HG03103 (cell line): ENCODE measurements around the gene MN1.

Experiments used
- ATAC-seq: cut with Tn5 transposase; IDR thresholded peaks from one replicate; pipeline ENCODE4 v1.9.1; 2021; ENCODE audit warnings: low read depth; ENCODE audit not compliant: unreplicated experiment

Gene MN1

DNA sequence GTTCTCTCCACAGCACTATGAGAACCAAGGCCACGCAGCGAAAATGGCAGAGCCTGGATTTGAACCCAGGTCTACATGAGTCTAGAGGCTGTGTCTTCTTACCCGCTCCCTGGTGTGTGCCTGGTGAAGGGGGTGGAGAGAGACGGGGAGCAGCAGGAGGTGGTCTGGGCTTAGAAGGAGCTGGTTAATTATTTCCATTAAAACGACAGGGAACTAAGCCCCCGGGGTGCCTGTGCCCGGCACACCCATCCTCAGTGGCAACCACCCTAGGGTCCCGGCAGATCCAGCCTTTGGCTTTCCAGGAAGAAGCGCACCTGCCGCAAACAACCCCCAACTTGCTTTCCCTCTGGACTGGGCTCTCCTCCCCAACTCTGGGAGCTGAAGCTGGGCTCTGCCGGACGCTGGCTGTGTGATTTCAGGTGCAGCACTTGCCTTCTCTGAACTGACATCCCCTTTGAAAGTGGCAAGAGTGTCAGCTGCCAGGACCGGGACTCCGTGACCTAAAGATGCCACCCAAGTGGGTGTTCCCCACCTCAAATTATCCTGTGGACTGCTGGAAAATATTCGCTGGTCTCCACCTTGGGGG is 35.8 kb downstream of the MN1 start:
- ATAC-seq: no peak

DNA sequence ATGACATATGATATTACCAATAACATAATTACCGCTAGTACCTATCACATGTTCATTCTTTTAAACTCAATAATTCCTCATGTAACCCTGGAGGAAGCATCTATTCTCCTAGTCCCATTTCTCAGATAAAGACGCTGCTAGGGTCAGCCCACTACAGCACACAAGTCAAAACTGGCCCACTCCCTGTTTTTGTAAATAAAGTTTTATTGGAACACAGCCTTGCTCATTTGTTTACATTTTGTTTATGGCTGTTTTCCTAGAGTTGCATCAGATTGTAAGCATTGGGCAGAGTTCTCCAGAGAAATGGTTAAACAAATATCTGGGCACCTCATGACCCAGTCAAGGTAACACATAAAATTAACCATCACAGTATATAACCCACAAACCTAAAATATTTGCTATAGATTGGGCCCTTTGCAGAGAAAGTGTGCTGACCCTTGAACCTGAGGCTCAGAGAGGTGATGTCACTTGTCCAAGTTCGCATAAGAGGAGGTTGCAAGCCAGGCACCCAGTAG is 36.8 kb downstream of the MN1 start:
- no peak for ATAC-seq

DNA sequence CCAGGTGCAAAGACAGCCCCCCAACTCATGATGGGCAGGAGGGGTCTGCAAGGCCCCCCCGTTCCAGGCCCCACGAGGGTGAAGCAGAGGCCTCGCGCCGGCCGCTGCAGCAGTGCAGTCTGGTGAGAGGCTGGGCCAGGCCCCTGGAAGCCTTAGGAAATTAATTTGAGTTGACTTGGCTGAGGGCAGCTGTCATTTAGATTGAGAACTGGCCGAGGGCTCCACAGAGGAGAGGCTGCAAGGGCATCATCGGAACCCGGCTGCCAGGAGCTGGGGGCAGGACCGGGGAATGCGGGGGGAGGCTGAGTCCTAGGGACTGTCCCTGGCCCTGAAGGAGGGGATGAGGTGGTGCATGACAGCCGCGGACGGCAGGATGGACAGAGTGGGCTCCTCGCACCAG is 39.9 kb downstream of the MN1 start:
- no peak for ATAC-seq

DNA sequence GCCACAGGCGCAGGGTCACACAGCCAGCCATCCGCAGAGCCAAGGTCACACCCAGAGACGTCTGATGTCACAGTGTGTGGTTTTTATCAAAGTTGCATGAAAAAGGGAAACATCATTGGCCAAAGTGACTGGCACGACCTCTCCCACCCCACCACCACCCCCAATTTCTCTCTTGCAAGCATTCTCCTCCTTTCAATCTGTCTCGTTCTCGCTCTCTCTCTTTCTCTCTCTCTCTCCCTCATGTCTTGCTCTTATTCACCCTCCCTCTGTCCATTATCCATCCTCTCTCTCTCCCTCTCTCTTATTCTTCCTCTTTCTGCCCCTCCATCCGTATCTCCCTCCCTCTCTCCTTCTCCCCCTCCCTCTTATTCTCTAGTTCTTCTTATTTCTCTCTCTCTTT is 40.6 kb downstream of the MN1 start:
- no peak for ATAC-seq

DNA sequence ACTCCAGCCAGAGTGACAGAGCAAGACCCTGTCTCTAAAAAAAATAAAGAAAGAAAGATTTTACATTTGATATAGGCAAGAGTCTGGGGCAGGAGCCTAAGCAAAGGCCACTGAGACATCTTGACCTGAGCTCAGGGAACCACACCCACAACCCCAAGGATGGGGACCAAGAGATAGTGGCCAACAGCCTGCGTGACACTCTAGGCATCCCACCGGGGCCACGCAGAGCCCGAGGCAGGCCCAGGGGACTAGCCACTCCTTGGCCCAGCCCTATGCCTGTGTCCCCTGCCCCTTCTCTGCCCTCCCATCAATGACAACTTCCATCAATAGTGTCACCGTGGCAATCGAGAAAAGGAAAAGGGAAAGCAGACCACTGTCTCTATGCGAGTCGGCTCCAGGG is 41.1 kb downstream of the MN1 start:
- no peak for ATAC-seq

DNA sequence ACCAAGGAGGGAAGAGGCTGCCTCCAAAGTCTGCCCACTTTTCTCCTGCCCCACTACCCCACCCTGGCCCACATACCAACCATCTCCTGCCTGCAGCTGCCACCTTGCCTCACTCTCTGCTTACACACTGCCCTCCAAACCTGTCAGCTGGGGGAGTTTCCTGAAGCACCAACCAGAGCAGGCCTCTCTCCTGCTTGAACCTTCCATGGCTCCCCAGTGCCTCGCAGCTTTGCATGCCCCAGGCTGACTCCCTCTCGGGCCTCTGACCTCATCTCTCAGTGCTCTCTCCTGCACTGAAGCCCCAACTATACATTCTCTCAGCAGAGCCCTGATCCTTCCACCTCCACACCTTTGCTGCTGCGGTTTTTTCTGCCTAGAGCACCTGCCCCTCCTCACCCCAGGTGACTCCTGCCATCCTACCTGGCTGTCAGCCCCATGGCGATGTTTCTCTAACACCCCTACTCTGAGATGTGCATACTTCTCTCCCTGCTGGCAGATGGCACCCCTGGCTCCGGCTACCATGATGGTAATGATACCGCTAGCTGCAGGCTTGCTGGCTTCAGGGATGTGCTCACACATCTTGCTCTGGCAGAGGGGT is 43.5 kb downstream of the MN1 start:
- ATAC-seq: no peak

DNA sequence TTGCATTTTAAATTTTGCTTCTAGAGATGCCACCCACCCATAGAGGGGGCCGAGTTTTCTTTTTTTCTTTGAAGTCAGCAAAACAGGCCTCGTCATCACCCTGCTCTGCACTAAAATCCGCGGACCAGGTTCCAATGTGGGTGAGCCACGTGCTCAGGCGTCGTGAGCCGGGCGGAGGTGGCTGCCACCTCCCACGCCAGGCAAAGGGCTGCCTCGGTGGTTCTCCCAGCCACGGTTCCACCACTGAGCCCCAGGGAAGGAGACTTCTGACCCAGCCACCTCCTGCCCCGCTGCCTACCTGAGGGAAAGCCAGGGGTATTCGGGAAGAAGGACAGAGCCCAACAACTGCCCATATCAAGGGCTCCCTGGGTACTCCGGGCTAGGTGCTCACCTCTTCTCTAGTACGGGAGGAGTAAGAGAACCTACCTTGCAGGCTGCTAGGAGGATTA is 45.3 kb downstream of the MN1 start:
- no peak for ATAC-seq

DNA sequence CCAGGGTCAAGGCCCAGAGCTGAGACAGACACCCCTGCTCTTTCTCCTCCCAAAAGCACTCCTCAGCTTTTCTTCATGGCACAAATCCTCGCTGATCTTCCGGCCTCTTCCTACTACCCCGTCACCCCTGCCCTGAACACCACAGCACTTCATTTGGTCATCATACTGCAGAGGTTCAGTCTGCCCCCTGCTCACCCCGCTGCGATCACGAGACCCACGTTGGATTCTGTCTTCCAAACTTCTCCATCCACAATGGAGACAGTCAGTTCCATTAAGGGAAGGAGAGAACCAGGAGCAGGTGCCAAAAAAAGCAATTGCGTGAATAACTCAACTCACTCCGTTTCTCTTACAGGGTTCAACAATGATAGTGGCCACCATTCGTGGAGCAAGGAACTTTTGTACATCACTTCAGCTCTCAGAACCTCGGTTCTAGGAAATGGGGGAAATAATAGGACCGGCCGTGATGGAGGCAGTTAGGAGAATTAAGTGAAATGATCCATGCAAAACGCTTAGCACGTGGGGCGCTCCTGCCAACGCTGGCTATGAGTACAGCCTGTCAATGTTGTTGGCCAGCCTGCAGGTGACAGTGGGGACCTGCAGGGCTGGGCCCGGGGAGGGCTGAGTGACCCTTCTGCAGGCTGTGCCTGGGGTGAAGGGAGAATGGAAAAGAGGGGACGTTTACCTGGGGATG is 45.9 kb downstream of the MN1 start:
- no peak for ATAC-seq

DNA sequence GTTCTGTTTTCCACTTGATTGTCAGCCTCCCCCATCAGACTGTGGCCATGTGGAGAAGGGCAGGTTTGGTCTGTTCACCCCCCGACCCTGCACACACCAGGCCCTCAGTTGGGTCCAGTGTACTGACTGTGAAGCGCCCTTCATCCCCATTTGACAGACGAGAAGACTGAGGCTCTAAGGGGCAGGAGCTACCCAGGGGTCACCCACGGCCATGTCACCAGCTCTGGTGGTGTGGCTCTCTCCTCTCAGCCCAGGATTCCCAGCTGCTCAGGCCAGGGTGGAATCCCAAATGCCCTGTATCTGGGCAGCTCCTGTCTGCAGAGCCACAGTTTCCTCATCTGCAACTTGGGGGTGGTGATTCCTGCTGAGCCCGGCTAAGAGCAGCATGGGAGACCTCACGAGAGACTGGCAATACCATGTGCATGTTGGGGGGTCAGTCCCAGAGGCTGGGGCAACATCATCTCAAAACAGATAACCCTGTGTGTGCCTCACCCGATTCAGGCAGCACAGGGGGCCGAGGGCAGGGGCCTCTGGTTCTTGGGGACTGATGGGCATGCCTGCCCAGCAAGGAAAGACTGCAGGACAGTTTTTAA is 46.6 kb downstream of the MN1 start:
- no peak for ATAC-seq

DNA sequence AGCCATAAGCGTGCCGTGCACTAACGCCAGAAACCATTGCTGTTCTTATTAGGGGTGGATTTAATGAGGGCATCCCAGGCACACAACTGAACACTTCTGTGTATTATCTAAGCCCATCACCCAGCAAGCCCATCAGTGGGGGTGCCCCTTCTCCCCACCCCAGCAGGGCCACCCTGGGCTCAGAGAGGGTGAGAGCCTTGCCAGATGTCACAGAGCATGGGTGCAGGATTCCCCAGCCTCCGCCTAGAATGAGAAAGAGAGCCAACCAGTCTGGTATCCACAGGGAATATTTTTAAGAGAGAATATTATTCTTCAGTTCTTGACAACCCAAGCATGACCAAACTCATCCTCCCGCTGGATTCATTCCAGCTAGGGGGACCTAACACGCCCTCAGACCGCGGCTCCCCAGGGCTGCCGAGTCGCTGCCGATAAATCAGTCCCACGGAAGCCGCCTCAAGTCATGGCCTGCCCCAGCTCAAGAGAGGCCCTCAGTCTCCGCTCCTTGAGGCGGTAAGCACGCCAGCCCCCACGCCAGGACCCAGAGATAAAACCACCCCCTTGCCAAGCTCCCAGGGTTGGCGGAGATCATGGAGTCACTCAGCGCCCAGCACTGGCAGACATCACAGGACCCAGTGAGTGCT is 47.2 kb downstream of the MN1 start:
- no peak for ATAC-seq

DNA sequence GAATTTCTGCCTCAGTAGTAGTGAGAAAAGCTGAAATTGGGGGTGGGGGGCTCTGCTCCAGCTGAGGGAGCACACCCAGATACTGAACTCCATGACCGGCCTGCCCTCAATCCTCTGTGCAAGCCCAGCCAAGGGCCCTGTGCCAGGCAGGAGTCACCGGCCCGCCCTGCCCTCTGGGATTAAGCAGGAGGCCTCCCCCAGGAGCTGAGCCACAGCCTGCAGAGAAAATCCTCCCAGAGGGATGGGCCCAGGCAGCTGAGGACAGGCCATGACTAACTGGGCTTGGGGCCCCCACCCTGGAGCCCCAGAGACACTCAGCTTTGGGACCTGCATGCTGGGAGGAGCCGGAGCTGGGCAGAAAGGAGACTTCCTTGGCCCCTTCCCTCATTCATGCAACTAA is 48.8 kb downstream of the MN1 start:
- ATAC-seq: no peak

DNA sequence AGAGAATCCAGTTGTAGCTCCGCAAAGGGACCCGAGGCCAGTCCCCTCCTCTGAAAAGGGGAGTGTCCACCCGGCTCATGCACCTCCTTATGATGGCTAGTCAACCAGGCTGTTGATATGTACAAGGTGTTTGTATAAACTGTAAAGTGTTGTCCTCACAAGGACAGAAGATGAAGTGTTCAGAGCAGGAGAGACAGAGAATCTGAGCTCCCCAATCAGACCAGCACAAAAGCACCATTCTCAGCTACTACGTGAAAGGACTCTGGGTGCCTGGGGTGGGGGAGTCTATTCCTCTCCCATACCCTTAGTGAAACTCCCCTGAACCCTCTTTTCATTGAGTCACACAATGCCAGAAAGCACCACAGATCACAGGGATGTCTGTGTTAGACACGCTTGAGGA is 49.4 kb downstream of the MN1 start:
- no peak for ATAC-seq

DNA sequence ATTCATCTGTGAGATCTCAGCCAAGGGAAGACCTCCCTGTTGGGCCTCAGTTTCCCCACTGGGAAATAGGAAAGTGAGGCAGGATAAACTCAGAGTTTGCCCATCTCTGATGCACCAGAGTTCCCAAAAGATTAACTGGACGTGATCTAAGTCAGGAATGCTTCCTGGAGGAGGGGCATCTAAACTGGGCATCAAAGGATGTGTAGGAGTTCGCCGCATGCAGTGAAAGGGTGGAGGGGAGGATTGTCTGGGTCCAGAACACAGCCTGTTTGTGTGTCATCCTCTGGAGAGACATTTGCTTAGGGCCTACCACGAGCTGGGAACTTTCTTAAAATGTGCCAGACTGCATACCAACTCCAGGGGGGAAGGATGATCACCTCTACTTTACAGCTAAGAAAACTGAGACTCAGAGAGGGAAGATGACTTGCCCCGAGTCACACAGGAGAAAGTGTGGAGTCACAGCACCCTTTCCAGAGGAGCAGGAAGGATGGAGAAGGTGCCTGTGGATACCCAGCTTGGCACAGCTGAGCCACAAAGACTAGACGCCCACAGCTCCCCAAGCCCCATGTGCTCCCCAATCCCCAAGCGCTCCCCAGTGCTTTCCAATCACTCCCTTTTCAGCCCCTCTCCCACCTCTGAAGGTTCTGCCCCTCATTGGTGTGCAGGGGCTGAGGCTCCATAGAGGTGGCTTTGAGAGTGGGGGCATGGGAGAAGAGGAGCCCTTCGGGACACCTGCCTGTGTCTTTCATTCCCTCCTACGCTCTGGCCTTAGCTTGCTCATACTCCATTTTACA is 50.1 kb downstream of the MN1 start:
- ATAC-seq: no peak

DNA sequence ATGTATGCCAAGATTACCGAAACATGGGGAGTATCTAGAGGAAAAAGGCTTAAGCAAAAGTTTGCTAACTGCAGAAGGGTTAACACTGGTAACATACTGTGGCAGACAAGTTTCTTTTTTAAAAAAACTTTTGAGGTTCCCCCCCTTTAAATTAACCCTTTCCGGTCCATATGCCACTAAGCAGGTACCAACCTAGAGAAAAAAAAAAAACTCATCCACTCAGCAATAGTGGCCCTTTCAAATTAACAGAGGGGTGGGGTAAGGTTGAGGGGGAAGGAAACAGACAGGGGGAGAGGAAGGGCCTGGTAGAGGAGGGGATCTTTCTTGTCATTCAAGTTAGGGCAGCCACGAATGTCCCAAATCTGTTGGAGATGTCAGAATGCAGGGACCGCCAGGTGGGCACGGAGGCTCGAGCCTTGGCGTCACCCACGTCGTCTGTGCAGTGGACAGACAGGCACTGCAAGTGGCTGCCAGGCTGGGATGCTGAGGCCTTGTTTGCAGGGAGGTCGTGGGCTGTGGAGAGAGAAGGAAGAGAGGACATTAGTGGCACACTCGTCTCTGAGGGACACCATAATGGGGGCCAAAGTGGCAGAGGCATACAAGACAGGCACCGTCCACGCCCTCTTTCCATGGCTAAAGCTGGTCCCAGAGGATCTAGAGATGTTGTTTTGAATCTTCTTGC is 50.8 kb downstream of the MN1 start:
- no peak for ATAC-seq

DNA sequence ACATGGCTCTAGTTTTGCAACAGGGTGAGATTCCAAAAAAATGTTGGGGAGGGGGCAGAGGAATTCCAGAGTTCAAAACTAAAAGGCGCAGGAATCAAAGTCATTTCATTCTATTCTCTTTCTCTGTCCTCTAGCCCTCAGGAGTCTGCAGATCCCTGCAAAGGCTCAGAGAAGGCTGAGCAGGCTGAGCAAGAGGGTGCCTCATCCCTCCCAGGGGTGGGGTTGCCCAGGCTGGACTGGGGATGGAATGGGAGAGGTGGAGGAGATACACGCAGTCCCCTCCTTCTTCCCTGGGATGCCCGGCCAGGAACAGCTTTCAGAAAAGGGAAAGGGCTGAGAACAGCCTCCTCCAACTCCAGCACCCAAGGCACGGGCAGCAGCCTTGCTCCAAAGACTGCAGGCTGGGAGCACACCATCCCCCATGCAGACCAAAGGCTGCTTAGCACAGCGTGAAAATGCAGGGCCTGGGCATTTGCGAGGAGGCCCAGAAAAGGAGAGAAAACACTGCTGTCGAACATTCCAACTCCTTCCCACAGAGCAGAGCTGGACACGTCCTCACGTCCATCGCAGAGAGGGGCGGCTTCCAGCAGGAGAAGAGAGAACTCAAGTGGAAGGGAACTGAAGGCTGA is 51.8 kb downstream of the MN1 start:
- no peak for ATAC-seq

DNA sequence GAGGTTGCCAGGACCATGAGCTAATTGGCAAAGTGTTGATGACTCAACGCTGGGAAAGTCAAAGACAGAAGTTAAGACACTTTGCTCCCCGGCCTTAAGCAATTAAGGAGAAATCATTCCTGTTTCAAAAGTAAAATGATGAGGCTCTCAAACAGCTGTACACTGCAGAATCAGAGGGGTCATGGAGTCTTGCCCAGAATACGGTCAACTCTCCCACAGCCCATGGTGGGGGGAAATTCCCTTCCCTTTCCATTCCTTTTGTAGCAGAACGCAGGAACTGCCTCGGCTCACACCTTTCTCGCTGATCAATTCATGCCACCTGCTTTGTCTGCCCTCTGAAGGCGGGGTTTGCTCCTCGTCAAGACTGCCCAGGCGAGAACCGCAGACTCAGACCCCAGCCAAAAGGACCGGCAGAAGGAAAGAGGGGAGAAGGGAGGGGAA is 52.8 kb downstream of the MN1 start:
- ATAC-seq: no peak

DNA sequence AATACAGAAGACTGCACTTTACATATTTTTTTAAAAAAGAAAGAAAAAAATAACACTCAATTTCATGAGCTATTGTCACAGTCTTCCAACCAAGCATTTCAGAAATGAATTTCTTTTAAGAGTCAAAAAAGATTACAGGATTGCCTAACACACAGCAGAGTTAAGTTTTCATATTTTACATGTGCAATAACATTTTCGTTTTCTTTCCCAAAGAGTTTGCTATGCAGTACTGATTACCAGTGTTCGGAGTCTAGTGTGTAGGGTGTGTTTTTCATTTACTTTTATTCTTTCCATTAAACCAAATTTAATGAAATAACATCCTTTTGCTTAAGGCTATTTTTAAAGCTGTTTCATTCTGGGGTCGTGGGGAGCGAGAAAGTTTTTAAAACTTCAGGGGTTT is 53.2 kb downstream of the MN1 start:
- ATAC-seq: no peak

DNA sequence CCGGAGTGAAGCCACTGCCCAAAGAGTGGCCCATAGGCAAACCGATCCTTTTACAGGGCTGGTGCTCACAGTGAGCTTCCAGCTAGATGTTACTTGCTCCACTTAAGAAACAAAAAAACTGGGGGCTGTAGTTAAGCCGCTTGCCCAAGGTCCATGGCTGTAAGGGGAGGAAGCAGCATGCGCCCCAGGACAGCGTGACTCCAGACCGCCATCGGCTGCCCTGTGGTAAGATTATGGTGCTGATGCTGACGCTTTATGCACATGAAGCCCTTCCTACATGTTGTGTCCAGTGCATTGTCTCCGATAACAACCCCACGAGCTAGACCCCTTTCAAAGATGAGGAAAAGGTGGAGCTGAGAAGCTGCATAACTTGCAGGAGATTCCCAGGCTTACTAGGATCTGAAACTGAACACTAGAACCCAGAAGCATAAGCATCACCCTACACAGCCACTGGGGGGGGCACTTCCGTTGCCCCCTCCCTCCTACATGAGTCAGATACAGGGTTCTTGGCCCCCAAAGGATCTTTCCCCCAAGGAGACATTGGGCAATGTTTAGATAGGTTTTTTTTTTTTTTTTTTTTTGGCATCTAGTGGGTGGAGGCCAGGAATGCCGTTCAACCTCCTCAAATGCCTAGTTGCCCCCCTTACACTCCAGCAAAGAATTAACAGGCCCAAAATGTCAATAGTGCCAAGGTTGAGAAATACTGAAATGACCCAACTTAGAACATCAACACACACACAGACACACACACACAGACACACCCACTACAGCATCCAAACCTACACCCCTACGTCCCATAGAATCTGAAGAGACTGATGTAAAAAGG is 53.9 kb downstream of the MN1 start:
- ATAC-seq: no peak
